Measurements from ENCODE around the gene TTC17. TPM values are rescaled to one million over a fixed set of nuclear protein-coding genes. Genes with fewer than 3 reads are reported as not detected.

TTC17 gene
- total RNA-seq, 1 donor from 2014 or later = 108 TPM

DNA sequence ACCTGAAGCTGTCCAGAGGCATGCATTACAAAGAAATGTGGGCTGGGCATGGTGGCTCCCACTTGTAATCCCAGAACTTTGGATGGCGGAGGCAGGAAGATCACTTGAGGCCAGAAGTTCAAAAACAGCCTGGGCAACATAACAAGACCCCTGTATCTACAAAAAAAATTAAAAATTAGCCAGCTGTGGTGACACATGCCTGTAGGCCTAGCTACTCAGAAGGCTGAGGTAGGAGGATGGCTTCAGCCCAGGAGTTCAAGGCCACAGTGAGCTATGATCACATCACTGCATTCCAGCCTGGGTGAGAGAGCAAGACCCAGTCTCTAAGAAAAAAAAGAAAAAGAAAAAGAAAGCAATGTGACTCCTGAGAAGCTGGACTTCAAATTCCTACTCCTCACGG, 183.3 kb downstream of the TTC17 start:
- Mint-ChIP-seq H3K27me3 (peaks cover 48% of the 10 kb centered on the region), H3K27ac (no peak overlapping the region)

DNA sequence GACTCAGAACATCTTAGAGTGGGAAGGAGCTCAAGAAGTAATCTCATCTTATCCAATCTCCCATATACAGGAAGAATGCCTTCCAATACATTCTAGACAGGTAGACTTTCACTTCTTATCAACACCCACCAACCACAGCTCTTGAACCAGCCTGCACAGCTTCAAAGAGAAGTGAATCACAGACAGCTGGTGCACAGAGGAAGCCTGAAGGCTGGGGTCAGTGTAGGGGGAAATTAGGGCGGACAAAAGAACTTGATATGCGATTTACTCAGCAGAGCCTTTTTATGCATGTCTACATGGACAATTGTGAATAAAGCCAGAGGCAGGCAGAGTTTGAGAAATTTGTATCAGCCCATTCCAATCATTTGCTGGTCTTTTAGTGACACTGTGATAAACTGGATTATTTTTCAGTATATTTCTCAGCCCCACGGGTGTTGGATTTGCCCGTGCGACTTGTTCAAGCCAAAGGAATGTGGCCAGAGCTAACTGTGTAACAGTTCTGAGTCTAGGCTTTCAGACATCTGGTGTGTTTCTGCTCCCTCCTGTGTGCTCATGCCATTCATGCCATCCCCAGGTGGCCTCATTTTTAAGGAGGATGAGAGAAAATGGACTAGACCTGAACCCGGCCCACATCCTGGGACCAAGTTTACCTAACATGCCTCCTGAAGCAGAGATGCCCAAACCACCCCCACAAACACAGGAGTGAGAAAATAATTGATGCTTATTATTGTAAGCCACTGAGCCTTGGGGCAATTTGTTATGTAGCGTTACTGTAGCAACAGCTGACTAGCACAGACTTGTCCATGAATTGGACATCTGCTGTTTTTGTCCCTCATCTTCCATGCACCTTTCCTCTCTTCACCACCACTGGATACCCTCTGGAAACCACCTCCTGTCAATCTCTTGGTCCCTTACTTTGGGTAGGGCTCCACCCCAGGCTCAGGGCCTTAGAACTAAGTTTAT, 184.3 kb downstream of the TTC17 start:
- Mint-ChIP-seq H3K9me3 (ENCODE audit: low read depth) (no peaks in the 10 kb centered on the region), H3K27me3 (peaks cover 40% of the 10 kb centered on the region), H3K4me1 (ENCODE audit: low read depth) (peaks cover 2% of the 10 kb centered on the region), H3K27ac (no peak overlapping the region), H3K36me3 (ENCODE audit: insufficient read depth) (no peaks in the 10 kb centered on the region), H3K4me3 (ENCODE audit: low read depth) (no peak overlapping the region)
- TF ChIP-seq, protein P1, sequence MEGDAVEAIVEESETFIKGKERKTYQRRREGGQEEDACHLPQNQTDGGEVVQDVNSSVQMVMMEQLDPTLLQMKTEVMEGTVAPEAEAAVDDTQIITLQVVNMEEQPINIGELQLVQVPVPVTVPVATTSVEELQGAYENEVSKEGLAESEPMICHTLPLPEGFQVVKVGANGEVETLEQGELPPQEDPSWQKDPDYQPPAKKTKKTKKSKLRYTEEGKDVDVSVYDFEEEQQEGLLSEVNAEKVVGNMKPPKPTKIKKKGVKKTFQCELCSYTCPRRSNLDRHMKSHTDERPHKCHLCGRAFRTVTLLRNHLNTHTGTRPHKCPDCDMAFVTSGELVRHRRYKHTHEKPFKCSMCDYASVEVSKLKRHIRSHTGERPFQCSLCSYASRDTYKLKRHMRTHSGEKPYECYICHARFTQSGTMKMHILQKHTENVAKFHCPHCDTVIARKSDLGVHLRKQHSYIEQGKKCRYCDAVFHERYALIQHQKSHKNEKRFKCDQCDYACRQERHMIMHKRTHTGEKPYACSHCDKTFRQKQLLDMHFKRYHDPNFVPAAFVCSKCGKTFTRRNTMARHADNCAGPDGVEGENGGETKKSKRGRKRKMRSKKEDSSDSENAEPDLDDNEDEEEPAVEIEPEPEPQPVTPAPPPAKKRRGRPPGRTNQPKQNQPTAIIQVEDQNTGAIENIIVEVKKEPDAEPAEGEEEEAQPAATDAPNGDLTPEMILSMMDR (IDR thresholded peaks at IDR 0.05; ENCODE audit: unreplicated experiment) = no peak
- no peak for DNase-seq (ENCODE audit: low spot score, unreplicated experiment)

More for the DNA sequence above, 183.3 kb downstream of the TTC17 start:
- no peak for DNase-seq (ENCODE audit: low spot score, unreplicated experiment)
- Mint-ChIP-seq H3K9me3 (ENCODE audit: low read depth) (no peaks in the 10 kb centered on the region), H3K36me3 (ENCODE audit: insufficient read depth) (no peaks in the 10 kb centered on the region), H3K4me1 (ENCODE audit: low read depth) (peaks cover under 1% of the 10 kb centered on the region), H3K4me3 (ENCODE audit: low read depth) (no peak overlapping the region)
- TF ChIP-seq, protein P1 (IDR thresholded peaks at IDR 0.05; ENCODE audit: unreplicated experiment) = no peak

Other genes starting within 250 kb of the TTC17 start
- gene API5, start 46.9 kb upstream of the TTC17 start, total RNA-seq = 98.6 and 103 TPM in 2 replicates

All from progenitor cell of endocrine pancreas (in vitro differentiated cells).